Measurements from ENCODE around the gene PSPH.

PSPH gene

GRCh38 chr7:55965100-55965470 is 86.2 kb downstream of the PSPH start:
- peak overlapping the region; percentile 89 for H3K27ac ChIP-seq (ENCODE audit: low read length)
- peak overlapping the region; percentile 72 to 75 for H3K4me3 ChIP-seq (ENCODE audit: low read depth in 1 of 2, low read length in 2 of 2)
- H3K4me1 ChIP-seq (ENCODE audit: control insufficient read depth in 1 of 2, insufficient read depth in 2 of 2, low read length in 2 of 2) = peaks cover 0 to 26% of the 10 kb centered on the region in 2 donors
- no peaks in the 10 kb centered on the region for H3K36me3 ChIP-seq (ENCODE audit: control insufficient read depth in 1 of 2, insufficient read depth in 2 of 2, low read length in 2 of 2)
- H3K9me3 ChIP-seq (ENCODE audit: control insufficient read depth in 1 of 2, low read length in 2 of 2) = no peaks in the 10 kb centered on the region
- no peaks in the 10 kb centered on the region for H3K27me3 ChIP-seq (ENCODE audit: low read depth, low read length)

GRCh38 chr7:55964261-55965099 is 86.8 kb downstream of the PSPH start, which contains the start of gene NIPSNAP2:
Gene NIPSNAP2 (plus strand): TSS chr7:55964585. CDS start chr7:55964610, 25 bp downstream.
- no peaks in the 10 kb centered on the region for H3K36me3 ChIP-seq (ENCODE audit: control insufficient read depth in 1 of 2, insufficient read depth in 2 of 2, low read length in 2 of 2)
- H3K27ac ChIP-seq (ENCODE audit: low read length) = peak within 1 kb of the TSS; percentile 89
- peak within 1 kb of the TSS; percentile 72 to 75 for H3K4me3 ChIP-seq (ENCODE audit: low read depth in 1 of 2, low read length in 2 of 2)
- H3K4me1 ChIP-seq (ENCODE audit: control insufficient read depth in 1 of 2, insufficient read depth in 2 of 2, low read length in 2 of 2) = peaks cover 0 to 26% of the 10 kb centered on the region in 2 donors
- no peaks in the 10 kb centered on the region for H3K27me3 ChIP-seq (ENCODE audit: low read depth, low read length)
- no peaks in the 10 kb centered on the region for H3K9me3 ChIP-seq (ENCODE audit: control insufficient read depth in 1 of 2, low read length in 2 of 2)

- no peaks in the 10 kb centered on the region for H3K36me3 ChIP-seq (ENCODE audit: control insufficient read depth in 1 of 2, insufficient read depth in 2 of 2, low read length in 2 of 2)
- H3K4me3 ChIP-seq (ENCODE audit: low read depth in 1 of 2, low read length in 2 of 2) = peak overlapping the region; percentile 44 to 62
- H3K4me1 ChIP-seq (ENCODE audit: control insufficient read depth in 1 of 2, insufficient read depth in 2 of 2, low read length in 2 of 2) = peaks cover 0 to 26% of the 10 kb centered on the region in 2 donors
- H3K27ac ChIP-seq (ENCODE audit: low read length) = peak overlapping the region; percentile 60
- no peaks in the 10 kb centered on the region for H3K9me3 ChIP-seq (ENCODE audit: control insufficient read depth in 1 of 2, low read length in 2 of 2)
- no peaks in the 10 kb centered on the region for H3K27me3 ChIP-seq (ENCODE audit: low read depth, low read length)
Measured at GRCh38 chr7:55963584-55964168, 87.6 kb downstream of the PSPH start.

GRCh38 chr7:55962014-55962413 is 89.2 kb downstream of the PSPH start:
- H3K9me3 ChIP-seq (ENCODE audit: control insufficient read depth in 1 of 2, low read length in 2 of 2) = no peaks in the 10 kb centered on the region
- no peak overlapping the region for H3K27ac ChIP-seq (ENCODE audit: low read length)
- H3K4me3 ChIP-seq (ENCODE audit: low read depth in 1 of 2, low read length in 2 of 2) = no peak overlapping the region
- peaks cover 0 to 24% of the 10 kb centered on the region in 2 donors for H3K4me1 ChIP-seq (ENCODE audit: control insufficient read depth in 1 of 2, insufficient read depth in 2 of 2, low read length in 2 of 2)
- no peaks in the 10 kb centered on the region for H3K36me3 ChIP-seq (ENCODE audit: control insufficient read depth in 1 of 2, insufficient read depth in 2 of 2, low read length in 2 of 2)
- H3K27me3 ChIP-seq (ENCODE audit: low read depth, low read length) = no peaks in the 10 kb centered on the region
